Effector memory CD8-positive, alpha-beta T cell (primary cell): ENCODE results near the gene ZDHHC11B.
A peak's percentile ranks its signal among the peaks of the same experiment; 100 is the strongest.

Source experiments
- ATAC-seq: fragments of 150-1000 bp; cut with Tn5 transposase; replicated peaks from 2 replicates; pipeline ENCODE4 v1.10.0; 2021; ENCODE audit warnings: mild to moderate bottlenecking, moderate library complexity
- DNase-seq, 3 experiments: peaks; one replicate each; pipeline ENCODE4 v3.0.0; 2021
- H3K27ac Mint-ChIP-seq, 2 donors: one replicate each; pipeline ENCODE4 v1.8.0; 2022; ENCODE audit warnings: mild to moderate bottlenecking in 2 of 2, mixed read lengths in 2 of 2, moderate library complexity in 2 of 2
- H3K27me3 Mint-ChIP-seq, 2 donors: one replicate each; pipeline ENCODE4 v1.8.0; 2022; ENCODE audit warnings: mixed read lengths in 2 of 2
- H3K36me3 Mint-ChIP-seq: one replicate; pipeline ENCODE4 v1.8.0; 2022; ENCODE audit warnings: mild to moderate bottlenecking, moderate library complexity, mixed read lengths; ENCODE audit not compliant: insufficient read depth
- H3K4me1 Mint-ChIP-seq, 2 donors: one replicate each; pipeline ENCODE4 v1.8.0; 2022; ENCODE audit warnings: low read depth in 2 of 2, mixed read lengths in 2 of 2
- H3K4me3 Mint-ChIP-seq, 2 donors: one replicate each; pipeline ENCODE4 v1.8.0; 2022; ENCODE audit warnings: mild to moderate bottlenecking in 2 of 2, mixed read lengths in 2 of 2, moderate library complexity in 2 of 2
- H3K9me3 Mint-ChIP-seq, 2 donors: one replicate each; pipeline ENCODE4 v1.8.0; 2022; ENCODE audit warnings: mixed read lengths in 2 of 2

The ZDHHC11B gene

DNA sequence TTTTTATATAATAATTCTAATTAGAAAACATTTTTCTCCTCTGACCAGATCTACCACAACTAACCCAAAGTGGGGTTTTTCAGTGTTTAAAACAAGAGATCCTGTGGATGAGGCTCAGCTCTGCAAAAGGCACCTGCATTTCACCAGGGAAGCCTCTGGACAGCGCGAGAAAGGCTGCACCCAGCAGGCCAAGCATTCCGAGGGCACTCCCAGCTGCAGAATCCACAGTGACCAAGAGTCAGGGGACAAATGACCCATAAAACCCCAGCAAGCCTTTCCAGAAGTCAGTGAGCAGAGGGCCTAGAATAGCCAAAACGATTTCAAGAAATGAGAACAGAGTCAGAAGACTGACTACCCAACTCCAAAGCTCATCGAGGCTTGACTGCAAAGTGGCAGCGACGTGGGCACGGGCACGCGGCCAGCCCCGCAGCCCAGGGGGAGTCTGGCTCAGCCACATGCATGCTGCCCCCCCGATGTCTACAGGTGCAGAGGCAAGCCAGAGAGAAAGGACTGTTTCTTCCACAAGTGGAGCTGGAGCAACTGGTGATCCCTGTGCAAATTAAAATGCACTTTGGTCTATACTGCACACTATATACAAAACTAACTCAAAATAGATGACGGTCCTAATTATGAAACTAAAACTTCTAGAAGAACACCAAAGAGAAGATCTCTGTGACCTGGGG, 117.6 kb downstream of the ZDHHC11B start:
- peaks cover under 1 to 1% of the 10 kb centered on the region in 2 donors for H3K4me1 Mint-ChIP-seq
- ATAC-seq, result no peak
- H3K4me3 Mint-ChIP-seq, result no peak overlapping the region
- no peaks in the 10 kb centered on the region for H3K27me3 Mint-ChIP-seq
- peak overlapping the region in 1 of 2 donors; percentile 75 for H3K27ac Mint-ChIP-seq
- H3K36me3 Mint-ChIP-seq, result peaks cover 18% of the 10 kb centered on the region
- H3K9me3 Mint-ChIP-seq, result no peaks in the 10 kb centered on the region
- no peak for DNase-seq

DNA sequence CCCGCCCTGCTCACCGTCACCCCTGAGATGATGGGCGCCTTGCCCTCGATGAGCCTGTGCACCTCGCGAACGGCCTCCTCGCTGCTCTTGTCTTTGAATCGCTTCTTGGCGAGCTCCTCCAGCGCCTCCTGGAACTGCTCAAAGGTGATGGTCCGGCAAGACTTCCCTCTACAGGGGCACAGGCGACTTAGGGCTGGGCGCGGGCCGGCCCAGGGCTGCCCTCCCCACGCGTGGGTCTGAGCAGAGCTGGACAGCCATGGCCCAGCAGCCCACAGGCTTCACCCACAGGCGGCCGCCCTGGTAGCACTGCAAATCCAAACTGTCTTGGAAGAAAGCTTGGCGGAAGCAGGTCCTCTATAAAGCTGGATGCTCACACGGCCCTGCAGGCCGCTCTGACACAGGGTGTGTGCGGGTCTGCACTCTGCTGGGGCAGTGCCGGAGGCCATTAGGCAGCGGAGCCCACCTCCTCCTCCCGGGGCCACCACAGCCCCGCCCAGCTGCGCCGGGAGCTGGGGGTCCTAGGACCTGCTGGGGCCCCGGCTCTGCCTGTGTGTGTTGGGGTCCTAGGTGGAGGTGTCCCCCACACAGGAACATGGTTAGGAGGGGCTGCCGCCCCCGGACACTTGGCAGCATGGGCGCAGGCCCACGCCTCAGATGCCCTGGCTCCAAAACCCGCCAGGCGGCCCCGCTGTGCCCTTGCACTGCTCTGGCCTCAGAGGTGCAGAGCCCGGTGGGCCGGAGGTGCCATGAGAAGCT, 118.4 kb downstream of the ZDHHC11B start:
- Mint-ChIP-seq H3K9me3 (no peaks in the 10 kb centered on the region), H3K4me3 (no peak overlapping the region), H3K36me3 (peaks cover 18% of the 10 kb centered on the region), H3K27ac (no peak overlapping the region), H3K4me1 (peaks cover 0 to 1% of the 10 kb centered on the region in 2 donors), H3K27me3 (no peaks in the 10 kb centered on the region)
- ATAC-seq (no peak), DNase-seq (no peak)

DNA sequence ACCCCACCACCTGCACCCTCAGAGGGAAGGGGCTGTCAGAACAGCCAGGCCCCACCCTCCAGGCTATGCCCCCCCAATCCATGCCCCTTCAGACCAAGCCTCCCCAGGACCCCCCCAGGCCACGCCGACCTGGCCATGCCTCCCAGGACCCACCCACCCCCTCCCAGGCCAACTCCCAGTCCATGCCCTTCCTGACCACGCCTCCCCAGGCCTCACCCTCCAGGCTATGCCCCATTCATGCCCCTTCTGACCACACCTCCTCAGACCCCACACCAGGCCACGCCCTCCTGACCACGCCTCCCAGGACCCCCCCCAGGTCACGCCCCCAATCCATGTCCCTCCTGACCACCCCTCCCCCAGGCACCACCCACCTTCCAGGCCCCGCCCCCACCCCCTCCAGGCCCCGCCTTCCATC, 119.0 kb downstream of the ZDHHC11B start:
- H3K27me3 Mint-ChIP-seq, result no peaks in the 10 kb centered on the region
- peaks cover 17% of the 10 kb centered on the region for H3K36me3 Mint-ChIP-seq
- H3K27ac Mint-ChIP-seq, result no peak overlapping the region
- no peaks in the 10 kb centered on the region for H3K9me3 Mint-ChIP-seq
- H3K4me1 Mint-ChIP-seq, result peaks cover 0 to 1% of the 10 kb centered on the region in 2 donors
- DNase-seq, result no peak
- H3K4me3 Mint-ChIP-seq, result no peak overlapping the region
- no peak for ATAC-seq

DNA sequence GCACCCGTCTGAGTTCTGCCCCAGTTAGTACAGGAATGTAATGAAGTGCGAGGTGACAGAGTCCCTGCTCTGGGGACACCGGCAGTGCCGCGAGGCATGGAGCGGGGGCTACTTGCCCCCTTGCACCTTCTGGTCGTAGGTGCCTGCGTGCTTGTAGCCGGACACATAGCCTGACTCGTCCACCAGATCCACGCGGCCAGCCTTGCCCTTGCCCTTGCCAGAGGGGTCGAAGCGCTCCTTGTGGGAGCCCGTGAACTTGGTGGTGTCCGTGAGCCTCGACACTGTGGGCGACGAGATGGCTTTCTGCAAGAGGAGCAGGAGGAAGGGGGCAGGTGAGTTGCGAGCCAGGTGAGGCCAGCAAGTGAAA, 119.6 kb downstream of the ZDHHC11B start:
- H3K36me3 Mint-ChIP-seq, result peaks cover 13% of the 10 kb centered on the region
- H3K27me3 Mint-ChIP-seq, result no peaks in the 10 kb centered on the region
- no peak overlapping the region for H3K4me3 Mint-ChIP-seq
- H3K27ac Mint-ChIP-seq, result no peak overlapping the region
- DNase-seq (no peak), ATAC-seq (no peak)
- H3K9me3 Mint-ChIP-seq, result no peaks in the 10 kb centered on the region
- H3K4me1 Mint-ChIP-seq, result peaks cover 0 to 1% of the 10 kb centered on the region in 2 donors

DNA sequence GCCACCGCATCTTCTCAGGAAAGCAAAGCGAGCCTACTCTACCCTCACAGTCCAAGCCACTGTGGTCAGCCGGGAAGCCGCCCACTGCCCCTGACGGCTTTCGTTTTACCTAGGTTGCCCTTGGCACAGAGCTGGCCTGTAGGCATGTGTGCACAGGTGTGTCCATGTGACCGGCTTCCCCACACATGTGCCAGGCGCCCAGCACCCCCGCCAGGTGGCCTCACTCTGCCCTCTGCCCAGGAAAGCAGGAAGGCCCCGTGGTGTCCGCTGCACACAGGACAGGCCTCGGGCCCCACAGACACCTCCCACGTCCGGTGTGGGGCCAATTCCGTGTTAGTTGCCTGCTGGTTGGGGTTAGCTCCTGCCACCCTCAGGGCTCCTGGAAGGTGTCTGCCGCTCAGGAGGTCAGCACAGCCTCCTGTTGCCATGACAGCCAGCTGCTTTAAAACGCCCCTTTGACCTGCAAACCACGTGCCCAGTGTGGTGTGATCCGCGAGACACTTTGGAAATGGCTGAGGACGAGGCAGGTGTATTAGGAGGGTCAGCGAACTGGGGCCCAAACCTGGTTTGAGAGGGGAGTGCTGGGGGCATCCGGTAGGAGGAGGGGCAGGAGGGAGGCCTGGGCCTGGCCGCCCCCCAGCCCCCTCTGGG, 120.1 kb downstream of the ZDHHC11B start:
- Mint-ChIP-seq H3K9me3 (no peaks in the 10 kb centered on the region), H3K36me3 (peaks cover 15% of the 10 kb centered on the region), H3K27me3 (no peaks in the 10 kb centered on the region), H3K27ac (peak overlapping the region in 1 of 2 donors; percentile 12), H3K4me1 (peaks cover 0 to 1% of the 10 kb centered on the region in 2 donors), H3K4me3 (no peak overlapping the region)
- DNase-seq, result no peak
- no peak for ATAC-seq

DNA sequence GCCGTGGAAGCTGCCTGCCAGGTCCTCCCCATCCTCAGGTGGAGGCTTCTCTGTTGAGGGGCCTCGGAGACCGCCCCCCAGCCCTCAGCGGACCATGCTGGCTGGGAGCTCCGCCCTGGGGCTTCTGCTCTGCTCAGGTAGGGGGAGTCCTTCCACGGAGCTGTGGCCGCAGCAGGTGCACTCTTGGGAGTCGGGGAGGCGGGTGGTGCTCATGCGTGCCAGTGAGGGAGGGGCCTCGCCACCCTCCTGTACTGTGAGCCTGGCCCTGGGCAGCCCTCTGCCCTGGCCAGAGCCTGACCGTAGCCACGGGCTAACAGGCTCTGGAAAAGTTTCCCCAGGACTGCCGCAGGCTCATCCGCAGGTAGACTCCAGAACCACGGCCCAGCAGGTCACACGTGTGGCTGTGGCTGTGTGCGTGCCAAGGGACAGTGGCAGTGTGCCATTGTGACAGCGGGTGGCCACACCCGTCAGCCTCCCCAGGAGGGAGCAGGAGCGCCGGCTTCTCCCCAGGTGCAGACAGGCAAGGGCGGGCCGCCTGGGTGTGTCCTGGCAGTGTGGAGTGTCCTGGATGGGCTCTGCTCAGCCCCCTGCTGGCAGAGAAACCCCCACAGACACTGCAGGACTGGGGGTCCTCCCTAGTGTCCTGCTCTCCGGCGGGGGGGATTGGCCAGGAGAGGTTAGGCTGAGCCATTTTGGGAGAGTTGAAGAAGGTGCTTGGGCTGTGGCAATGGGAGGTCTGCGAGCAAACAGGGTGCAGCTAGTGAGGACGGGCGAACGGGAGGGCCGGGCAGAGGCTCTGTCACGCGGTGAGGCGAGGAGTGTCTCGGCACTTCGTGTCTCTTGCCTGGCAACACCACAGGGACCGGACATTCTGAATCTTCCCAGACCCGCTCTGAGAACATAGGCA, 120.8 kb downstream of the ZDHHC11B start:
- H3K9me3 Mint-ChIP-seq, result no peaks in the 10 kb centered on the region
- H3K36me3 Mint-ChIP-seq, result peaks cover 15% of the 10 kb centered on the region
- peak overlapping the region in 1 of 2 donors; percentile 32 for H3K27ac Mint-ChIP-seq
- no peak for ATAC-seq
- H3K27me3 Mint-ChIP-seq, result no peaks in the 10 kb centered on the region
- no peak overlapping the region for H3K4me3 Mint-ChIP-seq
- peaks cover 0 to 1% of the 10 kb centered on the region in 2 donors for H3K4me1 Mint-ChIP-seq
- no peak for DNase-seq

DNA sequence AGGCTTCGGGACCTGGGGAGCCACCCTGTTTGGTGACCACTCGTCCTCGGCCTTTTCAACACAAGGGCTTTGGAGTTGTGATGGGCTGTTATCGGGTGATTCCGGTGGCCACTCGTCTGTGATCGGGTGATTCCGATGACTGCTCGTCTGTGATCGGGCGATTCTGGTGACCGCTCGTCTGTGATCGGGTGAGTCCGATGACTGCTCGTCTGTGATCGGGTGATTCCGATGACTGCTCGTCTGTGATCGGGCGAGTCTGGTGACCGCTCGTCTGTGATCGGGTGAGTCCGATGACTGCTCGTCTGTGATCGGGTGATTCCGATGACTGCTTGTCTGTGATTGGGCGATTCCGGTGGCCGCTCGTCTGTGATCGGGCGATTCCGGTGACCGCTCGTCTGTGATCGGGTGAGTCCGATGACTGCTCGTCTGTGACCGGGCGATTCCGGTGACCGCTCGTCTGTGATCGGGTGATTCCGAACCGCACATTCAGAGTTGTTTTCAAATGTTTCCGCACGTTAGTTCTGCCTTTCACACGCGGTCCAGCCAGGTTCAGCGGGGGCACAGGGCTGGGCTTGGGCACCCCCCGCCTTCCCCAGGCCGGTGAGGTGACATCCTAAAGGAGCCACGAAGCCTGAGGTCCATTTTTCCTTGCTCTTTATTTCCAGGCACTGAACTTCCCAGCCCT, 121.6 kb downstream of the ZDHHC11B start:
- Mint-ChIP-seq H3K27me3 (no peaks in the 10 kb centered on the region), H3K4me3 (no peak overlapping the region)

DNA sequence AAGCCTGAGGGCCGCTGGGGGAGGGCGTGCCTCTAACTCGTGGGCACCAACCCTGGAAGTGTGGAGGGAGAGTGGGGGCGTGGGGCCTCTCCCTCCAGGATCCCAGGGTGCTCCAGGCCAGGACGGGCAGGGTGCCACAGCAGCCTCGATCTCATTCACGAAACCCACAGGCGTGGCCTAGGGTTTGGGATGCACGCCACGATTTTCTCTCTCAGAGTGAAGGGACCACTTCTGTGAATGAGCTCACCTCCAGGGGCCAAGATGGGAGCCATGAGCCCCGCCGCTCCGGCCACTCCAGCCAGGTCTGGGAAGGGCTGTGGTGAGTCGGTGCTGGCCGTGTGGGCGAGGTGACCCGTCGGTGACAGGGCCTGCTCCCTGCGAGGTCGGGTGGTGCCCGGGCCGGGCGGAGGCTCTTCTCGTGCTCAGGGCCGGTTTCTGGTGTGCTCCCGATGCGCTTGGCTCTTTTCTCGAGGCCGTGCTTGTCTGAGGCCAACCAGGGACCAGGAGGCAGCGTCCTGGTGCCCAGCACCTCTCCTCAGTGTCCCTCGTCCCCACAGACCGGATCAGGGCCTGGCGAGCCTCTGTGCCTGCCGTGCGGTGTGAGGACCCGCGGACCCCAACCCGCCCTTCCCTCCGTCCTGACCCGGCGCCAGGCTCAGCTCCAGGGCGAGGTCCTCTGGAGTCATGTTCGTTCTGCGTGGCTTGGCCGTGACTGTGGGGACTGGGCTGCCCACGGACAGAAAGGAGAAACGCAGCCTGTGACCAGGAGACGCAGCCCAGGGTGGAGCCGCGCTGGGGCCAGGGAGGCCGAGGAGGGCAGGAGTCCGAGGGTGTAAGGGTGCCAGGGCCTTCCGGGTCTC, 122.4 kb downstream of the ZDHHC11B start:
- no peak for DNase-seq
- Mint-ChIP-seq H3K27me3 (no peaks in the 10 kb centered on the region), H3K27ac (no peak overlapping the region), H3K4me3 (no peak overlapping the region), H3K4me1 (no peaks in the 10 kb centered on the region), H3K36me3 (peaks cover 23% of the 10 kb centered on the region), H3K9me3 (no peaks in the 10 kb centered on the region)
- no peak for ATAC-seq

More for the DNA sequence above, 121.6 kb downstream of the ZDHHC11B start:
- peaks cover 0 to 1% of the 10 kb centered on the region in 2 donors for H3K4me1 Mint-ChIP-seq
- H3K9me3 Mint-ChIP-seq, result no peaks in the 10 kb centered on the region
- H3K27ac Mint-ChIP-seq, result peak overlapping the region in 1 of 2 donors; percentile 32
- ATAC-seq, result no peak
- peaks cover 22% of the 10 kb centered on the region for H3K36me3 Mint-ChIP-seq
- no peak for DNase-seq

DNA sequence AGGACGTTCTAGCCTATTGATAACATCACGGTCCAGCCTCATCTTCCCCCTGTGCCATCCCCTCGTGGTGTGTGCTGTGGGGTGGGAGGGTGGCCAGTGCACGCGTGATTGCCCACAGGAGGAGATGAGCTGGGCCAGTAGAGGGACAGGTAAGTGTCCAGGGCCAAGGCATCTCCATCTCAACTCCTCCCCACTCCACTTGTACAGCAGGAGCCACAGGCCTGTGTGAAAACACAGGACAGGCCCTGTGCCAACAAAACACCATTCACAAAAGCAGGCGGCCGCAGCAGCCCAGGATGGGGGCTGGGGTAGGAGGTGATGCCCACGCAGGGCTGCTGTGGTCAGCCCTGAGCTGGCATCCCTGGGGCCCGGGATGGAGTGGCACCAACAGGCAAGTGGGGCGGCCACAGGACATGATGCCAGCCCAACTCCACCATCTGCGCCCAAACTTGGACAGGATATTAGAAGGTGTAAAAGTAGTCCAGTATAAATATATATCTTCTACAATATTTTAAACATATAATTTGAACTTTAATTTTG, 124.0 kb downstream of the ZDHHC11B start:
- Mint-ChIP-seq H3K36me3 (peaks cover 31% of the 10 kb centered on the region), H3K27ac (peak overlapping the region in 1 of 2 donors; percentile 44), H3K27me3 (no peaks in the 10 kb centered on the region), H3K4me1 (no peaks in the 10 kb centered on the region), H3K9me3 (no peaks in the 10 kb centered on the region), H3K4me3 (no peak overlapping the region)
- DNase-seq (no peak), ATAC-seq (no peak)
